NB4 (cell line): Measurements from ENCODE around the gene ARHGAP25.

Experiments used
- MYC ChIP-seq: IDR thresholded peaks from 2 replicates; pipeline ENCODE4 v1.6.1; 2011; ENCODE audit warnings: low read depth, low read length
- POLR2A ChIP-seq: IDR thresholded peaks from 2 replicates; pipeline ENCODE4 v1.6.1; 2011; ENCODE audit warnings: mild to moderate bottlenecking; ENCODE audit not compliant: insufficient read length; ENCODE audit errors: extremely low read depth
- TF ChIP-seq, protein P1 (sequence below): IDR thresholded peaks from 2 replicates; pipeline ENCODE4 v1.6.1; 2011; ENCODE audit warnings: low read depth, low read length
- TF ChIP-seq, protein P2 (sequence below): IDR thresholded peaks from one replicate; pipeline ENCODE4 v1.5.1; 2012; ENCODE audit warnings: low read depth, low read length

DNA sequence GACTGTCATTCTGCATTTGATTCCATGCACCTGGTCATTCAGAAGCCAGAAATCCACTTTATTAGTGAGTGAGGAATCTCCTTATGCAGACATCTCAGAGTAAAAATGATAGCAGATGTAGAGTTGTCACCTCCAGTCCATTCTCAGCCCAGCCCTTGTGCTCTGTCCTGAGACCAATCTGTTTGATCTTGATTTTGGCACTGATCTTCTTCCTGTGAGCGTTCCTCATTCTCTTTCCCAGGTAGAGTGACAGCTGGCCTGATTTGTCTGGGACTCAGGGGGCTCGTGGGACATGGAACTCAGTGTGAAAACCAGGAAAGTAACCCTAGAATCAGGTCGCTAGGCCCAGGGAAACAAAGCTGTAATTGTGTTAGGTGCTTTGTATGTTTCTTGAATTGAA is 8.9 kb downstream of the ARHGAP25 start:
- TF ChIP-seq, protein P1, sequence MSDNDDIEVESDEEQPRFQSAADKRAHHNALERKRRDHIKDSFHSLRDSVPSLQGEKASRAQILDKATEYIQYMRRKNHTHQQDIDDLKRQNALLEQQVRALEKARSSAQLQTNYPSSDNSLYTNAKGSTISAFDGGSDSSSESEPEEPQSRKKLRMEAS = no peak
- TF ChIP-seq, protein P2, sequence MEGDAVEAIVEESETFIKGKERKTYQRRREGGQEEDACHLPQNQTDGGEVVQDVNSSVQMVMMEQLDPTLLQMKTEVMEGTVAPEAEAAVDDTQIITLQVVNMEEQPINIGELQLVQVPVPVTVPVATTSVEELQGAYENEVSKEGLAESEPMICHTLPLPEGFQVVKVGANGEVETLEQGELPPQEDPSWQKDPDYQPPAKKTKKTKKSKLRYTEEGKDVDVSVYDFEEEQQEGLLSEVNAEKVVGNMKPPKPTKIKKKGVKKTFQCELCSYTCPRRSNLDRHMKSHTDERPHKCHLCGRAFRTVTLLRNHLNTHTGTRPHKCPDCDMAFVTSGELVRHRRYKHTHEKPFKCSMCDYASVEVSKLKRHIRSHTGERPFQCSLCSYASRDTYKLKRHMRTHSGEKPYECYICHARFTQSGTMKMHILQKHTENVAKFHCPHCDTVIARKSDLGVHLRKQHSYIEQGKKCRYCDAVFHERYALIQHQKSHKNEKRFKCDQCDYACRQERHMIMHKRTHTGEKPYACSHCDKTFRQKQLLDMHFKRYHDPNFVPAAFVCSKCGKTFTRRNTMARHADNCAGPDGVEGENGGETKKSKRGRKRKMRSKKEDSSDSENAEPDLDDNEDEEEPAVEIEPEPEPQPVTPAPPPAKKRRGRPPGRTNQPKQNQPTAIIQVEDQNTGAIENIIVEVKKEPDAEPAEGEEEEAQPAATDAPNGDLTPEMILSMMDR = no peak
- TF ChIP-seq POLR2A (no peak), MYC (no peak)
